Glomerular endothelial cell (primary cell): ENCODE results near the gene PRKCB. TPM values are rescaled to one million over a fixed set of nuclear protein-coding genes. Genes with fewer than 3 reads are reported as not detected.
"Not testable (repeated sequence)": the region's sequence is repeated elsewhere in the genome, so short reads cannot be mapped to it uniquely, and the experiment has no call there.

Source experiments
- DNase-seq: peaks from one replicate; pipeline ENCODE4 v3.0.0-alpha.2; 2011; ENCODE audit warnings: low read depth, low spot score; ENCODE audit errors: extremely low read depth
- total RNA-seq: library from RNA; depleted of rRNA; stranded (reverse); fragments of >200 nt; gene quantifications from 2 replicates; pipeline ENCODE4 v1.2.3, GENCODE V29; 2015

PRKCB gene
- total RNA-seq, 1 donor from 2014 or later, result not detected

GRCh38 chr16:24203675-24204074 is 367.9 kb downstream of the PRKCB start:
- DNase-seq, result no peak

GRCh38 chr16:24204150-24204665 is 368.4 kb downstream of the PRKCB start:
- no peak for DNase-seq

GRCh38 chr16:24206926-24207325 is 371.1 kb downstream of the PRKCB start:
- DNase-seq, result no peak

- no peak for DNase-seq
Measured at GRCh38 chr16:24208710-24209109, 372.9 kb downstream of the PRKCB start.

GRCh38 chr16:24214992-24215391 is 379.2 kb downstream of the PRKCB start:
- DNase-seq, result no peak

GRCh38 chr16:24216961-24217360 is 381.2 kb downstream of the PRKCB start:
- no peak for DNase-seq

- no peak for DNase-seq
Measured at GRCh38 chr16:24217461-24217860, 381.7 kb downstream of the PRKCB start.

- DNase-seq, result no peak
Measured at GRCh38 chr16:24218299-24218698, 382.5 kb downstream of the PRKCB start.

- DNase-seq, result no peak
Measured at GRCh38 chr16:24221219-24221618, 385.4 kb downstream of the PRKCB start.

GRCh38 chr16:24228514-24228913 is 392.7 kb downstream of the PRKCB start:
- no peak for DNase-seq

GRCh38 chr16:24232936-24233335 is 397.2 kb downstream of the PRKCB start:
- DNase-seq, result no peak

GRCh38 chr16:24234737-24235136 is 399.0 kb downstream of the PRKCB start:
- DNase-seq, result no peak

GRCh38 chr16:24235806-24236205 is 400.0 kb downstream of the PRKCB start:
- no peak for DNase-seq

- DNase-seq, result not testable (repeated sequence)
Measured at GRCh38 chr16:24238846-24239245, 403.1 kb downstream of the PRKCB start.

GRCh38 chr16:24246911-24247607 is 411.3 kb downstream of the PRKCB start:
- no peak for DNase-seq

- DNase-seq, result peak; percentile 16
Measured at GRCh38 chr16:24253192-24253591, 417.4 kb downstream of the PRKCB start.

- no peak for DNase-seq
Measured at GRCh38 chr16:24255456-24256371, 419.9 kb downstream of the PRKCB start, which contains the start of gene CACNG3. Gene CACNG3 (plus strand): TSS chr16:24256335. CDS start chr16:24256755, 420 bp downstream.

- no peak for DNase-seq
Measured at GRCh38 chr16:24257958-24258357, 422.2 kb downstream of the PRKCB start.

- no peak for DNase-seq
Measured at GRCh38 chr16:24258791-24259190, 423.0 kb downstream of the PRKCB start.

GRCh38 chr16:24262816-24263215 is 427.0 kb downstream of the PRKCB start:
- DNase-seq, result no peak
